Activated CD4-positive, CD25-positive, alpha-beta regulatory T cell treated with anti-CD3 and anti-CD28 coated beads, Interleukin-2, amount 50 U/mL, for 72 hours (primary cell): Measurements from ENCODE around the gene SEC24D.

Experiments
- DNase-seq: peaks from one replicate; pipeline ENCODE4 v3.0.0; 2021

The SEC24D gene

DNA sequence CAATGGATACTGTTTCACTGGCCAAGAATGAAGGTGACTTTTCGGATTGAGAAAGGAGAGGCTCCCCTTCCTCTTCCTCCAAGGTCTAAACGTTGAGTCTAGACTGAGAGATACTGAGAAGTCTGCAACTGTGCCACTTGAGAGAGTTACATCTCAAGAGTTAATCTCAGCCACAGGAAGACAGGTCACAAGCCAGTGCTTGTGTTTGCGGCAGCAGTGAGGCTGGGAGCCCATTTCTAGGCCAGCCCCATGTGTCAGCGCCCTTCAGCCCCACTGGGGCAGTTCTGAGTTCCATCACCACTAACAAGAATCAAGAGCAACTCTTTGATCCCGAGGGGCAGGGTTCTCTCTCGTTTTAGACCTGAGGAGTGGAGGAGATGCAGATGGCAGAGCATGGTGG is 7.3 kb upstream of the SEC24D start:
- no peak for DNase-seq

- DNase-seq = no peak
Measured at GRCh38 chr4:118842055-118842454, 6.1 kb upstream of the SEC24D start.

- no peak for DNase-seq
Measured at GRCh38 chr4:118839221-118839927, 3.4 kb upstream of the SEC24D start.

DNA sequence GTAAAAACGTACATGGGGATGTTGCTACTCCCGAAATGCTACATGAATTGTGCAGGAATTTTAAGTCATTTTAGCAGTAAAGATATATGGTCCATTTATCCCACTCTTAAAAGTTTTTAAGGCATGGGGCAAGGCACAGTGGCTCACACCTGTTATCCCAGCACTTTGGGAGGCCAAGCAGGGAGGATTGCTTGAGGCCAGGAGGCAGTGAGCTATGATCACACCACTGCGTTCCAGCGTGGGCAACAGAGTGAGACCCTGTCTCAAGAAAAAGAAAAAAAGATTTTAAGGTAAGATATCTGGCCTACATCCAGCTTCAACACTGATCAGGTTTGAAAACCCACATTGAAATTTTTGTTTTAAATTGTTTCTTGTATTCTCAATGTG is 1.2 kb upstream of the SEC24D start:
- DNase-seq = no peak

- DNase-seq = peak; percentile 44
Measured at GRCh38 chr4:118836301-118837120, 585 bp upstream of the SEC24D start.

- DNase-seq = peak; percentile 35
Measured at GRCh38 chr4:118834960-118835569, 861 bp downstream of the SEC24D start.

DNA sequence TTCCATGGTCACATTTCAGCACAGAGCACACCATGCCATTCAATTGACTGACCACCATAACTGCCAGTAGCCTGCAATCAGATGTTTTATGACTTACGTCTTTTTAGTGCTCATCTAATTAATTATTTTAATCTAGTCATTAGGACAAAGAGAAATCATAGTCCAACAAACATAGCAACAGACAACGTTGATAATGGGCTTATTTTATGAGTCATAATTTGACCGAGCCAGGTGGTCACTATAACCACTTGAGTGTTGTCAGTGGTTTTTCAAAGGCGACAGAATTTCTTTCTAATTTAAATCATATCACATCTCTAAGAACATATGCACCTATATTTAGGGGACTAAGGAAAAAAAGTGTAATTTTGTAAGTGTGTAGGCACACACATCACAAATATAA is 1.9 kb downstream of the SEC24D start:
- no peak for DNase-seq

DNA sequence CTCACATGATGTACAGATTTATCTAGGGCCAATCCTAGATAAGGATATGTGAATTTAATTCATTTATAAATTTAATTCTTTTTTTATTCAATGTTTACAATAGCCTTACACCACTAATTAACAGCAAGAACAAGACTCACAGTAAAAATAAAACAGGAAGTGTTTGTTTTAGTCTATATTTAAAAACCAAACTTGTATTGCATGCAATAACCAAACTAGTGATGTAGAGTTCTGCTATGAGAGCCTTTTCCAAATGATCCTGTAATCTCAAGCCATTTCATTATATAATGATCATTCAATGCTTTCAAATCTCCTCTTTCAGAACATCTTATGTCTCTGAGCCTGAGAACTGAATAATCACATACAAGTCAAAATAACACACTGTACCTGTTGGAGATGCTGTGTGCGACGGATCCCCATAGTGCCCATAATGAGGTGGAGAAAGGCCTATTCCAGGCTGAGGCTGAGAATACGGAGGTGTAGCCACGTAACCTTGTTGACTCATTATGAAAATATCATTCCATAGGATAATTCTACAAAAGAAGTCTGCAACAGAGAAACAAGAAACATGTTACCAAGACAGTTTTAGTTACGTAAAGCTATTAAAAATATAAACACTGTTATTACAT is 2.6 kb downstream of the SEC24D start:
- DNase-seq = no peak

- DNase-seq = no peak
Measured at GRCh38 chr4:118829107-118829506, 6.8 kb downstream of the SEC24D start.

DNA sequence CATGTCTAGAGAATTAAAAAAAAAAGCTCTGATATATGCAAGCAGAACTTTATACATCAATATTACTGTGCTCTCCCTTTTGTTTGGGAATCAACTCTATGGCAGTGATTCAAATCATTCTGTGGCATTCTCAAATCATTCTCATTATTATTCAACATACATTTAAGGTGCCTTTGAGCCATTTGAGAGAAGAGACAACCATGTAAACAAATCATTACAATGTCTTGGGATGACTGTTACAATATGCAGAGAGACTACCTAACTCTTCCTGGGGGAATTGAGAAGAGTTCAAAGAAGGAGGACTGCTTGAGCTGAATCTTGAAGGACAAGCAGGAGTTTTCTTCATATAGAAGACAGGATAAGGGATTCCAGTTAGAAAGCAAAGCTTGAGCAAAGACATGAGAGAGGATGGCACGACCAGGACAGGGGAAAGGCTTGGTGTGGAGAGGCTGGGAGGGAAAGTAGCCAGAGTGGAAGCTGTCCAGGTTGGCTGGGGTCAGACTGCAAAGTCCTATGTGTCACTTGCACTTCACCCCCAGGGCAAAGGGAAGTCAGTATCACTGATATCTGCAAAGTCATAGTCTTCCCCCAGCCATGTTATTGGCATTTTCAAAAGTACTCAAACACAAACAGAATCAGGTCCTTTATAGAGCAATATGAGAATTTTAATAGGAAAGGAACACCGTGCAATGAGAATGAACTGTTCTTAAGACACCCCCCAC is 9.0 kb downstream of the SEC24D start:
- no peak for DNase-seq

GRCh38 chr4:118825799-118826198 is 10.1 kb downstream of the SEC24D start:
- DNase-seq = no peak

DNA sequence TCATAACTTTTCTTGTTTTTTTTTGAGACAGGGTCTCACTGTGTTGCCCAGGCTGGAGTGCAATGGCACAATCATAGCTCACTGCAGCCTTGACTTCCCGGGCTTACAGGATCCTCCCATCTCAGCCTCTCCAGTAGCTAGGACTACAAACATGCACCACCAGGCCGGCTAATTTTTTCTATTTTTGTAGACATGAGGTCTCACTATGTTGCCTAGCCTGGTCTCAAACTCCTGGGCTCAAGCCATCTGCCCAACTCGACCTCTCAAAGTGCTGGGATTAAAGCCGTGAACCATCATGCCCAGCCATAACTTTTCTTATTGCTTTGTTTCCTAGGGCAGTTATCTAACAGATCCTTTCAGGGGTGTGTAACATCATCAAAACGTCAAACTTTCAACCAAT is 11.8 kb downstream of the SEC24D start:
- no peak for DNase-seq

DNA sequence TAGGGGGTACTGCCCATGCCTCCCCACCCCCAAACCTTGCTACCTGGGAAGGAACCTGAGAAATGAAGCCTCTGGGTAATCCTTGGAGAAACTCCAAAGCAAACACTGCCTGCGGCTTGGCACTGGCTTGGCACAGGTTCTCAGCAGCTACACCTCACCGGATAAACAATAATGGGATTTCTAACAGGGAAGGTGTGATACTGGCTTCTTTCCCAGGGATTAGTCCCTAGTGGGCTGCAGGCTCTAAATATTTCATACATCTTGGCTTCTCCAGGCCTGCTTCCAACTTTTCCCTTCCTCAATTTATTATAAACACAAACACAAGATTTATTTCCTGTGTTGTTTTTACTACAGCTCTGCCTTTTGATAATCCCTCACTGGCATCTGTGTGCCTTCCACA is 12.5 kb downstream of the SEC24D start:
- DNase-seq = no peak

- DNase-seq = no peak
Measured at GRCh38 chr4:118821590-118822293, 14.2 kb downstream of the SEC24D start.

DNA sequence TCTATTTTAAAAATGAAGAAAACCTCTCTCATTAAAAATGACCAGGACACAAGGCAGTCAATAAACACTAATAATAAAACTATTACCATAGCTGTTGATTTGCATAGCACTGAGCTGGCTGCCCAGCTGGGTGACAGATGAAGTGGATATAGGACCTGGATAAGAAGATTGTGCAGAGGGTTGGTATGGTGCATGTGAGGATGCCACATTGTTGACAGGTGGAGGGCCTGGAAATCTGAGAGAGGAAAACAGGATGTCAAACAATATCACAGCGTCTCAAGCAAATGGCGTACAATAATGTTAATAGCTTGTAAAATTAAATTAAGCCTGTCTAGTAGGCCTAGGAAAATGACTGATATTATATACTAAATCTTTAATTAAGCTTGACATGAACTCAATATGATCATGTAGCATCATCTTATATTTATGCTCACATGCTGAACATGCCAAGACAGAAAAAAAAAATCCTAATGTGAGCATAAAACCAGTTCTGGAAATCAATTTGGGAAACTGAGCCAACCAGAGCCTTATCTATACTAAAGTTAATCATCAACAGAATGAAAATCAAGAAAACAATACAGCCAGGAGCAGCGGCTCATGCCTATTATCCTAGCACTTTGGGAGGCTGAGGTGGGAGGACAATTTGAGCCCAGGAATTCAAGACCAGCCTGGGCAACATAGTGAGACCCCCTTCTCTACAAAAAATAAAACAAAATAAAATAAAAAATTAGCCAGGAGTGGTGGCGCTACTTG is 18.6 kb downstream of the SEC24D start:
- DNase-seq = no peak

DNA sequence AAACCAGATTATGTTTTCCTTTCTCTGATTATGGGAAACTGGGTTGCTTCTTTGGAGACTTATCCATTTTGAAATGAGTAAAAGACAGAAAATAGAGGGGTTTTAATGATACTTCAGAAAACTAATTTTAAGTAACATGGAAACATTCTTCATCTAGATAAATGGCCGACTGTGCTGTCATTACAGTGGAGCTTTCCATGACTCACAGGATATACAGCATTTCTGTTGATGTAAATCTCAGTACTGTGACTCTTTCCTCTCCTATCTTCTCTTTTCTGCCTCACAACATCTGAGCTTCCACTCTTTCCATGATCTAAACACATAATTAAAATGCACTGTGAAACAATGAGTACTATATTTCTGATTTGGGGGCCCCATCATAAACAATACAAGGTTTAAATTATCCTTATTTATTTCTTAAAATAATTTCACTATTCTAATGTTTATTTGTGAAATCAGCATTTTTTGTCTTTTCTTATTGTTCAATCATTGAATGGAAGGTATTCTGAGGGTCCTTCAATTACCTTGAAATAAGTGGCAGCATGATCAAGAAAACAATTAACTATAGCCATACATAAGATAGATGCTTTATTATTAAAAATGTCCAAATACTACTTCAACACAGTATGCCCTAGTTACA is 19.3 kb downstream of the SEC24D start:
- DNase-seq = no peak

DNA sequence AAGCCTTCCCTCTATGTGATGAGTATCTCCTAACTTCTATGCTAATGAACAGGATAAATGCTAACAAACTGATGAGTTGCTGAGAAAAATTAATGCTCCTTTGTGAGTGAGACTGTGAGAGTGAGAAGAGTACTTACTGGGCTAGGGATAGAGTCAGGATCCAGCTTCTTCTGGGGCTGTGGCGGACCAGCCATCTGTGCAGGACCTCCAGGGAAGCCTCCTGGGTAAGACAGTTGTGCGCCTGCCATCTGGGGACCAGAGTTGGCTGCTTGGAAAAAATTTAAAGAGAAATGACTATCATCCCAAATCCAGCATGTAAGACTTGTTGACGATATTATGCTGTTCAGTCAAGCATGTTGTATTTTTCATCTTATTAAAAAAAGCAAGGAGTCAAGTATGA is 21.0 kb downstream of the SEC24D start:
- no peak for DNase-seq

- DNase-seq = no peak
Measured at GRCh38 chr4:118814058-118814457, 21.9 kb downstream of the SEC24D start.

GRCh38 chr4:118813561-118813960 is 22.4 kb downstream of the SEC24D start:
- no peak for DNase-seq

- no peak for DNase-seq
Measured at GRCh38 chr4:118811832-118812231, 24.1 kb downstream of the SEC24D start.
